Activated naive CD4-positive, alpha-beta T cell treated with Interleukin-2 at 50 U/mL for 16 hours (primary cell): ENCODE results near the gene PLCB1.
"Not testable (repeated sequence)": the region's sequence is repeated elsewhere in the genome, so short reads cannot be mapped to it uniquely, and the experiment has no call there.

ENCODE experiments used
- DNase-seq: peaks from one replicate; pipeline ENCODE4 v3.0.0-alpha.2; 2020

PLCB1 gene

DNA sequence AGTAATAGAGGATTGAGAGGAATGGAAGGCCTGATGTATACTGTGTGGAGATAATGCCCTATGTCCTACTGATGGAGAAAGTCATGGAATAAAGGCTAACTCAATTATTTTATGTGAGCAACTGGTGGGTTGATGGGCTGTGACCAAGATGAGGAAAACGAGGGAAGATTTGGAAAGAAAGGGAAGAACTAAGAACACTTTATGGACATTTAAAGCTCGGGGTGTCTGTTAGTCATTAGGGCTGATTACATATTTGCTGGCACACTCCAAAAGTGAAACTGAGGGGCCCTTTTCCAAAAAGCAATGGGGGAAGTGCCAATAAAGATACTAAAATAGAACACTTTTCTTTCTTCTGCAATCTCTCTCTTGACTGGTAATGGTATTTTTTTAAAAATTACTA is 439.5 kb downstream of the PLCB1 start:
- DNase-seq: no peak

DNA sequence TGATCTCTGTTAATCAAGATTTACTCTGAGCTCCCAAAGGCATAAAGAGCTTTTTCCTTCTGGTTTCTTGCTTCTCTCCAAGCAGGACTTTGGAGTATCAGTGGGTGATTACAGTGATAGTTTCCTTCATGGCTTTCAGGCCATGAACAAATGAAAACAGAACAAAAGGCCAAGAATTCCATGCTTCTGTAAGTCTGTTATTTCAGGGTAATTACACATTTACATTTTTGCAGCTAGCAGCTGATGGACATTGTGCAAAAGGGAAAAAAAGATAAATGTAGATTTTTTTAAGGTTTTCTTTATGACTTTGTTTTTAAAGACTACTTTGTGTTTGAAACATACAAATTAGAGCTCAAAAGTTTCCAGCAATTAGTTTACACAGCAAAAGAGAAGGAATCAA is 441.6 kb downstream of the PLCB1 start:
- DNase-seq: no peak

DNA sequence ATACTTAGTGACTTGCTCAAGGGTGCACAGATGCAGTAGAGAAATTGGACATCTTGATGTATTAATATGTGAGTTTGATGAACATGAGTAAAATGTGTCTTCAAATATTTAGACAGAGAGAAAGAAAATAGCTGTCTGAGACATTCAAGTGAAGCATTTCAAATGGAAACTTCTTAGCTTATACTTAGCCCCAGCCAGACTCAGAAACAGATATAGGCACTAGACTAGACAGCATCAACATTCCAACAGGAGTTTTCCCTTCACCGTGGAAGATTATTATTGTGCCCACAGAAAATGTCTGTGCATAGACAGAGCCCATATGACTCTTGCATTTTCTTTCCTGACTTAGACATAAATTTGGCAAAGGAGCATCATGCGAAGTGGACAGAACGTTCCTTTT is 443.0 kb downstream of the PLCB1 start:
- no peak for DNase-seq

DNA sequence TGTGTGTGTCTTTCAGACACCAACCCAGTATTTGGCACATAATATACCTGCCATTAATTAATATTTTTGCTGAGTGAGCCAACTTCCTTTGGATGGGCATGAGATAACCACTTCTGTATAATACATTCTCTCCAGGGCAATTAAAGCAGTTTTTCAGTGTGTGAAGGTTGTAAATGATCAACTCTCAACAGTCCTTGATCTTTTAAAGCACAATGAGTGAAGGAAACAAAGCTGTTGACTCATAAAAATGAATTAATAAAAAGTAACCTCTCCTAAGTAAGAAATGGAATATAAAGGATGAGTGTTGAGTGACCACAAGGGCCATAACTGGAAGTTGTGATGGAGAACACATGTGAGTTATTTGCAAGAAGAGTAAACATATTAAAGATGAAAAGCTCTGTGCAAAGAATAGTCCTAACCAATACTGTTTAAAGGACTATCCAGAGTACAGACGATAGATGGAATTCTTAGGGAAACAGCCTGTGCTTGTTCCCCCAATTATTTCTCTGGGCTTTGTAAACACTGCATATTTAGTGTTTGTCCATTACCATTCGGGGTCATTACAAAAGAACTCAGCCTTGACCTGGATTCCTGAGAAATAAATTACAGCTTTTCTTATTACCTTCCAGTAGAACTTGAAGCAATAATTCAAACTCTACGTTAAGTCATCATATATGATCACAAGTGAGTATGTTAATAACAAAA is 446.2 kb downstream of the PLCB1 start:
- DNase-seq: no peak

DNA sequence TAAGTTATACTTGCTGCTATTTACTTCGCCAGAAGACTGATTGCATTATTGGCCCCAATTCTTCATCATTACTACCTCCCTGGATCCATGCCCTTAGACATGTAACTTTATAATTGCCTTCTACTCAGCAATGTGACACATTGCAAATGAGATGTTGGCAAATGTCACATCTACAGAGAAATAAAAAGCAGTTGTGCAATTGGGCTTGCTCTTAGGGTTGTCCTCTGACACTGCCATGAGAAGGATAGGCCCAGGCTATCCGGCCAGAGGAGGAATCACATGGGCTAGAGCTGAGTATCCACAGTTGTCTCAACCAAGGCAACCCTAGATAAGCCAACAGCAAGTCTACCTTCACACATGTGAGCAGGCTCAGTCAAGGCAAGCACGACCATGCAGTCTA is 447.0 kb downstream of the PLCB1 start:
- DNase-seq: no peak

DNA sequence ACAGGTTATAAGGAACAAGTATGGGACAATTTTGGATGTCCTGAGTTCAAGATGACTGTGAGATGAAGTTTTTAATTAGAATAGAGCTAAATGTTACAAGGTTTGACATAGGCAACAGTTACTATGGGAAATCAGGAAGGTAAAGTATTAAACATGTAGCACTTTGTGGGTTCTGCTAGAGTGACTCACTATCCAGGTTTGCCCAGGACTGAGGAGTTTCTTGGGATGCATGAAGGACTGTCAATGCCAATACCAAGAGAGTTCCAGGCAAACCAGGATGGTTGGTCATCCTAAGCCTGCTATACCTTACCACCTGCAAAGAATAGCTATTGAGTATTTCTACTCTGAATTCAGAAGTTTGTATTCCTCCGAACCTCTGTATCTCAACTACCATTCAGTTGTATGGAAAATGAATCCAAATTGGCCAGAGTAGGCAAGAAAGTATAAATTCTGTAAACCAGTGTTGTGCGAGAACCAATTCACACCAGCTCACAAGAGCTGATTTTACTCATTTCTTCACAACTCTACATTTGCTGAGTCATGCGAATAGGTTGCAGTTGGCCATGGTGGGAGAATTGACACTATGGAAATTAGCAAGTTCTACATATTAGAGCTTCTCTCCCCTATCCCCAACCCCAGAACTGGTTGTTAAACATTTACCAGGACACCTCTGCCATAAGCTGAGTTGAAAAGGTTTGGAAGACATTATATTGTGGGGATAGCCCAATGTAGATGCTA is 449.5 kb downstream of the PLCB1 start:
- no peak for DNase-seq

DNA sequence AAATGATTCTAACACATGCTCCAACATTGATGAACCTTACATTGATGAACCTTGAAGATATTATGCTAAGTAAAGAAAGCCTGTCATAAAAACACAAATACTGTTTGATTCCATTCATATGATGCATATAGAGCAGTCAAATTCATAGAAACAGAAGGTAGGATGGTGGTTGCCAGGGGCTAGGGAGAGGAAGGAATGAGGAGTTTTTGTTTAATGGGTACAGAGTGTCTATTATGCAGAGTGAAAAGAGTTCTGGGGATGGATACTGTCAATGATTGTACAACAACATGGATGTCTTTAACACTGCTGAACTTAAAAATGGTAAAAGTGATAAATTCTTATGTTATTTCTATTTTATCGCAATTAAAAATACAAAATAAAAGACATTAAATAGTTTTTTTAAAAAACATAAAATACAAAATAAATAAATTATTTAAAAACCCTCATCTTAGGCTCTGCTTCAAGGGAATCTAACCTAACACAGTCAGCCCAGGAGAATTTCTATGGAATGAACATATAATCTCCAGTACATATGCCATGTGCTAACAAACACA is 451.0 kb downstream of the PLCB1 start:
- DNase-seq: no peak

DNA sequence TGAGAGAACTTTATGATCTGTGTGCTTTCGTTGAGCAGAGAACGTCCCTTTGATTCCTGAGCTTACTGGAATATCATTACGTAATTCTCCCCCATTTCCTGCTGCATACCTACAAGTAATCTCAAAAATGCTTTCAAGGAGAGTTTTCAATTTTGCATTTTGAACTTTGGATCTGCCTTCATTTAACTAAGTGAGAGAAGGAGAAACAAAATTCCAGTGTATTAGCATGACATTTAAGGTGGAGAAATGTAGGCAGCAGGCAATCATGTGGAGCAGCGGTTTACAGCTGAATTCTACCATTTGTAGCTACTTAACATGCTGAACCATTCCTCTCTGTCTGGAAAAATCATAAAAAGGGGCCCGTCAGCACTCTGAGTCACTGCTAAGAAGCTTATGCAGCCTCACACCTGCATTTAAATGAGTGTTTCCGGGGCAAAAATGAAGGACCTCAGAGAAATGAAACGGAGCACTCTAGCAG is 451.5 kb downstream of the PLCB1 start:
- no peak for DNase-seq

DNA sequence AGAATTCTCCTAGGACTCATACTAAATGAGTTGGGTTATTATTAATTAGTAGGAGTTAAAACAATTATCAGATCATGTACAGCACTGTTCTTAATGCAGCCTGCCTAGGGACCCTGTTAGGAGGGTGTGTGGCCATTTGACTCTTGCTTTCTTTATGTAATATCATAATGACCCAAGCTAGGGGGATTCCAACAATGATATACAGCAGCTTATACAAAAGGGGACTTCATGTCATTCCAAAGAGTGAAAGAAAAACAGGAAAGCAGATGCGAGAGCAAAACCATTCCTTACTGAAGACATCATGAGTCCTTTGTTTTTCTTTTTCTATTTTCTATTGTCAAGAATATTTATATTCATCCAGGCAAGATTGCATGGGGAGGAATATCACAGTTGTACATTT is 455.2 kb downstream of the PLCB1 start:
- no peak for DNase-seq

DNA sequence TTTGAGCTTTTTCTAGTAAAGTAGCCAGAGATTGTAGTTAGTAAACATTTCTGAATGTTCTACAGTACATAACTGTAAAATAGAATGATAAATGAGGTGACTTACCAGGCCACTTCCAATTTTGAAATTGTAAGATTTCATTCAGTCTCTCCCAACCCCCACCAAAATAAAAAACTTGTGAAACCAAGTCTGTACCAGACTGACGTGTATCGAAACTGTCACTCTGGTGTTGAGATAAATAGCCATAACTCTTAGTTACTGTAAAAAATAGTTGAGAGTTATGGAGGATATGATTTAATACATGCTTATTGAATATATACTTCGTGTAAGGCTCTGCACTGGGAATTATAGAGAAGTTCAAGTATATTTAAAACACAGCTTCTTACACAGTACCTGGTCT is 455.7 kb downstream of the PLCB1 start:
- no peak for DNase-seq

DNA sequence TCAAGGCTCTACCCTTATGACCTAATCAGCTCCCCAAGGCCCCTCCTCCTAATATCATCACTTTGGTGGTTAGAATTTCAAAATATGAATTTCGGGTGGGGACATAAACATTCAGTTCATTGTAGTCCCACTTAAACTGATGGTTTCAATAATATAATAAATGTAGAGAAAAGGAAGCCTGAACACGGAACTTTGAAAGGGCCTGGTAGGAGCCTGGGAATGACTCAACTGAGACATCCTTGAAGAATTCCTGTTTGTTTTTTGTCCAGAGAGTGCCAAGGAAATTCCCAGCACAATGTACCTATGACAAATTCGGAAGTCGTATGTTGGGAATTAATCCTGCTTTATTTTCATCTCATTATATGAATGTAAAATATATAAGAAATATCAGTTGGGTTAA is 457.9 kb downstream of the PLCB1 start:
- DNase-seq: no peak

DNA sequence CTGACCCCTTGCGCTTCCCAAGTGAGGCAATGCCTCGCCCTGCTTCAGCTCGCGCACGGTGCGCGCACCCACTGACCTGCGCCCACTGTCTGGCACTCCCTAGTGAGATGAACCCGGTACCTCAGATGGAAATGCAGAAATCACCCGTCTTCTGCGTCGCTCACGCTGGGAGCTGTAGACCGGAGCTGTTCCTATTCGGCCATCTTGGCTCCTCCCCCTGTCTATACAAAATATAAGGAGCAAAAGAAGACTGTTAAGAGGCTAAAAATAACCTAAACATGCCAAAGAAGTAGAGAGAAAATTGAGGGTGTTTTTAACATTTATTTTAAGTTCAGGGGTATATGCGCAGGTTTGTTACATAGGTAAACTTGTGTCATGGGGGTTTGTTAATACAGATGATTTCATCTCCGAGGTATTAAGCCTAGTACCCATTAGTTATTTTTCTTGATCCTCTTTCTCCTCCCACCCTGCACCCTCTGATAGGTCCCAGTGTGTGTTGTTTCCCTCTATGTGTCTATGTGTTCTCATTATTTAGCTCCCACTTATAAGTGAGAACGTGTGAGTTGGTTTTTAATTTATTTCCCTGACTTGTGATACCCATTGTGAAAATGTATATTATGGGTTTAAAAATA is 469.0 kb downstream of the PLCB1 start:
- DNase-seq: not testable (repeated sequence)

DNA sequence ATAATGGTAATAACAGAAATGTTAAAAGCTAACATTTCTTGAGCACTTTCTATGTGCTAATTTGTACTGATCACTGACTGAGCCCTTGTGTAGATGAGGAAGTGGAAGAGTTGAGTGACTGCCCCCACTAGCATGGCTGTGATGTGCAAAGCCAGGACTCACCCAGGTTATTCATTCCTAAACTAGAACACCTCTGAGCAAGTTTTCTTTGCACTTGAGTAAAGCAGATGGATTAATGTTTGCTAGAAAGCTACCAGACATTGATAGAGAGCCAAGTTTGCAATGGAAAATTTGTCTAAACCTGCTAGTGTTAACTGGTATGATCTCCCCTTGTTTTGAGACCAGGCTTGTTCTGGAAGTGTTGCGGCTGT is 469.5 kb downstream of the PLCB1 start:
- no peak for DNase-seq

DNA sequence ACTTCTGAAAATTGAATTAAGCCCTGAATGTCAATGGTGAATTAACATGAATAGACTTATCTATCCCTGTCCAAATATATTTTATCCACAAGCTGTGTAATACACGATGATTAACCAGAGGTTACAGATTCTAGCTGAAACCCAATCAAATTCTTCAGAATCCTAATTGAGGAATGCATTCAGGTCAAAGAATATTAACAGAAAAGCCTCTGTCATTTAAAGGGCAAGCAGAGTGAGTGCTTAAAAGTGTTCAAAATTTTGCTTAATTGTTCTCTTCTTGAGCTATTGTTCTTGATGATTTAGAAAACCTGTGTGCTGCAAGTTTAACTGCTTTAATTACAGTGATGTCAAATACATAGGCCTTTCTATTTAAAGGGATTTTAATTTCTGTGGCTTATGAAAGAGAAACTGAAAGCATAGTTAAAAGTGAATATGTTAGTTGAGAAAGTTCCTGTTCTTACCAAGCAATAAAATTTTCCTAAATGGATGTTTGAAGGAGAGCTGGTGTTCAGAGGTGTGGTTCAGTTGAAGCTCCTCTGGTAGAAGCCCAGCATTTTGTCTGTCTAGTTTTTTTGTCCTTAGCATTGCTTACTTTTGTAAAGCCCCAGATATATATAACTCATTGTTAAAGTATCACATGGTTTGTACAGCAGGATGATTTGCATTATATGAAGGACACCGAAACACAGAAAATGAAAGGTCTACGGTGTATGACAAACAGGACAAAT is 470.5 kb downstream of the PLCB1 start:
- DNase-seq: no peak

DNA sequence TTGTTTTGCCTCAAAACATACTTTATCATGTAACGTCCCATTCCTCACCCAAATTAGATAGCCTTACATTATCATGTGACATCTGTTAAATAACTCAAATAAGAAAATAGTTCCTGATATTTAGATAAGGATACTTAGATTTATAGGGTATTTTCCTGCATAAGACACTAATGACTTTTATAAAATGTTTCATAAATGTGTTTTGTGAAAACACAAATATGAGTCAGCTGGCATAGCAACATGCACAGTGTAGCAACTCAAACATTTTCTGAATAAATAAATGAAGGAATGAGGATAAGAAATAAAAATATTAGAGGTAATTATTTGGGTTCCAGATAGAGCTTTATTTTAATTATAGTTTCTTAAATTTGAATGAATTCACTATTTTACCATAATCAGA is 476.4 kb downstream of the PLCB1 start:
- no peak for DNase-seq

DNA sequence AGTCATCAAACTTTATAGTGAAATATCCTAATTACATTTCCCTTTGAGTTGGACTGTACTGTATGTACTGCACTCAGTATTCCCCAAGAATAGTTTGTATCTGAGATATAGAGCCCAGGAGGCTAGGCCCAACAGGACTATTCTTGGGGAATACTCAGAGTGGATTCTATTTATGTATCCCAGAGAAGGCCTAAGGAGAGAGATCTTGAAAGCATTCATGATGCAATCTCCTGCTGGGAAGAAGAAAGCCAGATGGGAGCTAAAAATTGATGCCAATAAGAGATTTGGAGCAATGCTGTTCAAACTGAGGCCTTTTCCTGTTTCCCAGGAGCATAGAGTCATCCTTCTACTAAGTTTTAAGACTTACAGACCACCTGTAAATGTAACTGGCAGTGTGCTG is 484.7 kb downstream of the PLCB1 start:
- DNase-seq: no peak

DNA sequence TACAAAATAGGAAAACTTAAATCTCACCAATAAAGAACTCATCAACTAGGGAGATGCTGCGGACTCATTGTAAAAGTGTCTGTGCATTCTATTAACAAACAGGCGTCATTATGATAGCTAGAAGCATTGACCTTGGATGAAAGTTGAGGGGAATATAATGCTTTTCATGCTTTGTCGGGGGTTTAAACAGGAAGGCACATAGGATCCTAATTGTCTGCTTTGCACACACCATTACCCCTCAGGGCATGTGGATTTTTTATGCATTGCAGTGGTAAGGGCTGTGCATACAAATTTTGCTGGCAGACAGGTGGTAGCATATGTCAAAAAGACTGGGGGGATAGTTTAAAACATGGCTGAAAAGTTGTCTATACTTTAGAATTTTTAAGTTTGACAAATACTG is 488.9 kb downstream of the PLCB1 start:
- DNase-seq: no peak

DNA sequence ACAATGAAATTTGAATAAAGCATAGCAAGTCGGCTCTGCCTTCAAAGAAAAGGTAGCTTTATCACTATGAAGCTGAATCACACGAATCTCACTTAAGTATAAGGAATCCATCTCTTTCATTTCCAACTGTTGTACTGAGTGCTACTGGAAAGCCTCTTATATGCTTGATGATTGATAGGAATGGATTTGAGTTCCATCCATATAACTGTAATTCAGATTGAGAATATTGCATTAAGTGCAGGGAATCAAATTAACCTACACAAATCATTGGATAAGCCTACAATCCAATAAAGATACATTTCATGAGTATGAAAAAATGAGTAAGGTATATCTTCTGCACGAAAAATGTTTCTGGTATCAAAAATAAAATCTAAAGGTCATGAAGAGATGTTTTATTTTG is 492.0 kb downstream of the PLCB1 start:
- no peak for DNase-seq

DNA sequence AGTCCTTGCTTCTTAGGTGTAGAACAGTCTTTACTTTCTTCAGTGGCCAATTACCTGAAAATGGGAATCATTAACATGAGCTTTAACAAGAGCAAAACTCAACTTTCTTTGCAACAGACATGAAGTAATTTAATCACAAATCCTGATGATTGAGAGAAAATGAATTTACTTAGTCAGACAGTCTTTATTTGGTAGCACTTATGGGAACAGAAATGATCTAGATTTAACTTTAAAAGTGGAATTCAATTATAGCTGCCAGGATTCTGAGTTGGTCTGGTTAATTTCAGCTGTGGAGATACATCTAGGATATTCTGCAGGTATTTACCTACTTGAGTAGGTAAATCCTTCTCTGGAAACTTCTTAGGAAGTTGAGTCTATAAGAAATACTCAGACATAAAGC is 492.6 kb downstream of the PLCB1 start:
- DNase-seq: no peak

DNA sequence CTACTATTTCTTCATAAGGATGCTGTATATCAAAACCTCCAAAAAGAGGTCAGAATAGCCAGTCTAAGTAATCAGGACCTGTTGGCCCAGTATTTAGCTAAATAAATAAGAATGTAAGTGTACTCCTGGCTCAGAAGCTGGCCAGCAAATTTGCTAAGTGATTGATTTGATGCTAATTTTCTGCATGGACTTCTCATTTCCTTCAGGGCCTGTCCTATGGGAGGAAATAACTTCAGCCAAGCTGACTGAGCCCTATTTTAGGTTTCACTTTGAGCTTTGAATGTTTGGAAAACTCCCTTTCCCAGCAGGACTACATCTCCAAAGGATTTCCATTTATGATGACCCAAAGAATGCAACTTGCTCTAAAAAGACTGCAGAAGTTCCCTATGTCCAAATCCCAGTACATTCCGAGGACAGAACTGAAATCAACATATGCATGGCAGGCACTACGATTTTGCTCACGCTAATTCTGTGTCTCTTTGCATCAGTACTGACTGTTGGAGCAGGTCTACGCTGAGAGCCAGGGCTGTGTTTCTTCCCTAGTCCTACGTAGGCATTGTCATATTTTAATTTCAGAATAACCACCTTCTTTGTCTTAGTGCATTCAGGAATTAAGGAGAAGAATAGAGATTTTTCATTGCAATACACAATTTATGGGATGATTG is 495.4 kb downstream of the PLCB1 start:
- DNase-seq: no peak

DNA sequence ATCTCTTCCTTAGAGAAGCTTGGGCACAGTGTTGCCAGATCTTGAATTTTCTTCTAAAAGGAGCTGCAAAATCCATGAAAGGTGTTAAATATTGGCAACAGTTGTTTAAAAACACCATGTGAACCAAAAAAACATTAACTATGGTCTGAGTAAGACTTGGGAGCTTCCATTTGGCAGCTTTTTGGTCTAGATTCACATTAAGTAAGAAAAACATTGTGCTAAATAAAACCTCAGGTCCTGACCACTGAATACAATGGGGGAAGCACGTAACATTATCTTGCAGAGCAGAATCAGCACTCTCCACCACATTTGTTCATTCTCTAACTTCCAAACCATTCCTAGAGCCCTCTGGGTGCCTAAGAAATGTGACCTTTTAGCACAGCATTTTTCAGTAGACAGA is 499.2 kb downstream of the PLCB1 start:
- no peak for DNase-seq

DNA sequence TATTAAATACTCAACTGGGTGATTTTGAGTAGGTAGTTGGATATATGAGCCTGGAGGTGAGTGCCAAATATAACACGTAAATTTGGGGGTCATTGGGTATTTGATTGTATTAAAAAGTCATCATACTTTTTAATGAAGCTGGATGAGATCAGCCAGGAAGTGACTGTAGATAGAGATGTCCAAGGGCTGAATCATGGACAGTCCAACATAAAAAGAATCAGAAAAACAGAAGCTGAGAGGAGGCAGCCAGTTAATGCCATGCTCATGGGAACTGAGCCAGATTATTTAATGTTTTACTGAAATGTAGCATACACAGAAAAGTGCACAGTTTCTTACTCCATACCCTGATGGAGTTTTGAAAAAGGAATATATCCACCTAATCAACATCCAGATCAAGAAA is 501.3 kb downstream of the PLCB1 start:
- no peak for DNase-seq
